HG02938 (cell line): ENCODE measurements around the gene MED12L.
"Not testable (repeated sequence)": the region's sequence is repeated elsewhere in the genome, so short reads cannot be mapped to it uniquely, and the experiment has no call there.

Source experiments
- ATAC-seq: cut with Tn5 transposase; IDR thresholded peaks from one replicate; pipeline ENCODE4 v1.9.1; 2021; ENCODE audit warnings: mild to moderate bottlenecking, moderate library complexity; ENCODE audit not compliant: unreplicated experiment

The MED12L gene

DNA sequence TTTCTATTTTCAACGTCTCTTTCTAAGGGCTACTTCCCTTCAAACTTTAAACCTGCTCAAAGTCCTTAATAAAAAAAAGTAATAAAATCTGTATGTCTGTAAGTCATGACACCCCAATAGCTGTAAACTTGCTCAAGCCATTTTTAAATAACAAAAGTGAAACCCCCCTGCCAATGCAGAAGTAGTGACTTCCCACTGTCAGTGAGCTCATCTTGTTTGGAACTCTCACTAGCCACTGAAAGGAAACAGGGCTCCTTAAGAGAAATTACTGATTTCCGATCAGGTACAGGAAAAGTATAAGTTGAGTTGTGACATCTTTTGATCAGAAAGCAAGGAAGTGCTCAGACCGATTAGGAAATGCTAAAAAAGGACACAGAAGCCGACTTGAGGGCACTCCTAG, 145.2 kb downstream of the MED12L start:
- ATAC-seq, result no peak

DNA sequence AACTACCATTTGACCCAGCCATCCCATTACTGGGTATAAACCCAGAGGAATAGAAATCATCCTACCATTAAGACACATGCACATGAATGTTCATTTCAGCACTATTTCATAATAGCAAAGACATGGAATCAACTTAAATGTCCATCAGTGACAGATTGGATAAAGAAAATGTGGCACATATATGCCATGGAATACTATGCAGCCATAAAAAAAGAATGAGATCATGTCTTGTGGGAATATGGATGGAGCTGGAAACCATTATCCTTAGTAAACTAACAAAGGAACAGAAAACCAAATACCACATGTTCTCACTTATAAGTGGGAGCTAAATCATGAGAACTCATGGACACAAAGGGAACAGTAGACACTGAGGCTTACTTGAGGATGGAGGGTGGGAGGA, 146.9 kb downstream of the MED12L start:
- ATAC-seq, result not testable (repeated sequence)

DNA sequence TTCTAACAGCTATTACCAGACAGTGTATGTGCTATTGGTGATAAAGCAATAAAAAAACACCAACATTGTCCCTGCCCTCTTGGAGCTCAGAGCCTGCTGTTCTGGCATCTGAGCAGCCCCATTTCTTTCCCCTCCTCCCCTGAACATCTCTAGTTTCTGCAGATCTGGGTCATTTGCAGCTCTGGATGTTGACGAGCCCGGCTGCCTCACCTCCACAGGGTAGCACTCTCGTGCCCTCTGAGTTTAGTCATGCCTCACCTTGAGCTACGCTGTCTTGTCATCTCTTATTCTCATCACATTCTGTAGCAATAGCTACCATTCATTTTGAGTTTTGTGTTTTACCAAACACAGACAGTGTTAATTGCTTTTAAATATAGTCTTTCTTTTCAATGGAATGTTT, 147.5 kb downstream of the MED12L start:
- no peak for ATAC-seq

DNA sequence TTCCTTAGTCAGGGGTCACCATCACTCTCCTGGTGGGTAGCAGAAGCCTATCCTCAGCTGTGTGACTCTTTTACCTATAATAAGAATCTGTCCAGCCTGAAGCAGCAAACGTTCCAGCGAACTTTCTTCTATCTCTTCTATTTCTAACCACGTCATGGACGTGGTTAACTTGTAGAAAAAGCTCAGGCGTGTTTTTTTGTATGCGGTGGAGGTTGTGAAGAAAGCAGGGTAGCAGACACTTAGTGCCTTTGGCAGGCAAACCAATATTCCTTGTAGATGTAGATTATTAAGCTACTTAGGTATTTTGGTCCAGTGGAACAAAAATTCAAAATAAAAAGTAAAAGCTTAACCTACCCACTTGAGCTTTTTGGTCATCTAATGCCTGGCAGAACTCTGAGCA, 149.4 kb downstream of the MED12L start:
- ATAC-seq, result no peak

DNA sequence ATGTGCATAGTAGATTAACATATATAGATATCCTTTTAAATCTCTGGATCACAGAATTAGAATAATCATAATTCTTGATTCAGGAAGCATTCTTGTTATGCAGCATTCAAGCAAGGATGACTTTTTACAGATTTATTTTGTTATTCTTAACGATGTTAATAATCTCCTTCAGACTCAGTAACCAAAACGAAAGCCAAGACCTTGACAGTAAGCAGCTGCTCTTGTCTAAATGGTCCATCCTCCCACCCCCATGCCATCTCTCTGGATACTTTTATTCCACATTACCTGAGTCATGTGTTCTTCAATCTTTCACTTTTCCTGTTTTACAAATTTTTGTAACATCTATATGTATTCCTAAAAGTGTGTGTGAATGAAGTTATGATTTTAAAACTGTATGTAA, 150.9 kb downstream of the MED12L start:
- ATAC-seq, result no peak

DNA sequence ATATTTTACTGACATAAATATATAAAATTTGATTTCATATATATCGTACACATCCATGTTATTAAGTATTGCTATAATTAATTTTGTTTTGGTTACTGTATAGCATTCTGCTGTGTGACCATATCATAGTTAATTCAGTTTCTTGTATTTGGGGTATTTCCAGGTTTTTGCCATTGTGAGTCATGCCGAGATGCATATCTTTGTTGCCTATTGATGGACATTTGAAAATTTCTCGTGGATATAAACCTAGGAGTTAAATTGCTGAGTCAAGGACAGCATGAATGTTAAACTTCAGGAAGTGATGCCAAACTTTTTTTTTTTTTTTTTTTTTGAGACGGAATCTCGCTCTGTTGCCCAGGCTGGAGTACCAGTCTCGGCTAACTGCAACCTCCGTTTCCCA, 151.3 kb downstream of the MED12L start:
- ATAC-seq, result no peak

DNA sequence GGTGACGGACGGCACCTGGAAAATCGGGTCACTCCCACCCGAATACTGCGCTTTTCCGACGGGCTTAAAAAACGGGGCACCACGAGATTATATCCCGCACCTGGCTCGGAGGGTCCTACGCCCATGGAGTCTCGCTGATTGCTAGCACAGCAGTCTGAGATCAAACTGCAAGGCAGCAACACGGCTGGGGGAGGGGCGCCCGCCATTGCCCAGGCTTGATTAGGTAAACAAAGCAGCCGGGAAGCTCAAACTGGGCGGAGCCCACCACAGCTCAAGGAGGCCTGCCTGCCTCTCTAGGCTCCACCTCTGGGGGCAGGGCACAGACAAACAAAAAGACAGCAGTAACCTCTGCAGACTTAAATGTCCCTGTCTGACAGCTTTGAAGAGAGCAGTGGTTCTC, 156.5 kb downstream of the MED12L start:
- ATAC-seq, result not testable (repeated sequence)

DNA sequence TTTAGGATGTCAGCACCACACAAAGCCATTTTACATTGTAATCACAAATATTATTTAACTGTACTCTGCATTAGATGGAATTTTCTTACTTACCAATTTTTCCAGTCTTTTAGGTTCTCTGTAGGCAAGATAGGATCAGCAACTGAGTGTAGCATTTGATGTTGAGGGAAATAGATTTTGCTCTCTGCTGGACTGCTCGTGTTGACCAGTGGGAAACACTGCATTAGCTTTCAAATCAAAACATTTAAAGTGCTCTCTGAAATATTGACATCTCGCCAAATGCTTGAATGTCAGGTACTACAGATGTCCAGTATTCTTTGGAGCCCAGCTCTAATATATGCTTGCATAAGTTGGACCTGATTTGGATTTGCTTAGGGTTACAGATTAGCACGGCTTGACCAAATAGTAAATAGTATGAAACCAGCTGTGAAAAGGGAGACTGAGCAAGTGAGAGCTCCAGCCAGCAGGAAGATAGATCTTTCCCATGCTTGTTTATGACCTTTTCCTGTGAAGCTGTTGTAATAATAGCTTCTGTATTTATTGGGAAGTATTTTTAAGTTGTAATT, 163.4 kb downstream of the MED12L start:
- no peak for ATAC-seq

DNA sequence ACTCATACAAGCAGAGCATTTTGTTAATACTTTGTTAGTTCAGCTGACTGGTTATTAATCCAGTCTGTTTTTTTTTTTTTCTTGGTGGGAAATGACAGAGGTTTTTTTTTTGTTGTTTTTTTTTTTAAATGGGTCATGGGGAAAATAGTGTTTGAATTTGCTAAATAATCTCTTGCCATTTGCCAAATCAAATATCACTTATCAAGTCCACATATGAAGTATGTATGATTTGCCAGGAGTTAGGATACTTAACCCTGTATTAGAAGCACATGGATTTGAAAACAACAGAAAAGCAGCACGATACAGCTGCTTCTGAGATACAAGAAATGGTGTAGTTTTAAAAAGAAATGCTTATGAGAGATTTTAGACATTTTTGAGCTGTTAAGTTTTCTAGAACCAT, 171.3 kb downstream of the MED12L start:
- ATAC-seq, result no peak

DNA sequence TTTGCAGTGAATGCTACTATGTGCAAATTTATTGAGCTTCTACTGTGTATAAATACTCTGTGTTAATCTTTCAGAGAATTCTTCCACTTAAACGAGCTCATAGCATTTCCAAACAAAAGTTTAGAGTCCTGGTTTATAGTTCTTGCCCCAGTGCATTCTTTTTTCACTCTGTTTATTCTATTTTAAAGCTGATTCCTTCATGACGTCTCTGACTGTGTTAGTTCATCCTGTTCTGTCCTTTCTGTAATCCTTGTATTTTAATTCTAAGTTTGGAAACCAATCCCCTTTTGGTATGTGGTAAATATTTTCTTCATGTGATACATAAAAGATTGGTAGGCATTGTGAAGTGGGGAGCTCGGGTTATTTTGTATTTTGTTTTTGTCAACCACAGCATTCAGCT, 174.2 kb downstream of the MED12L start:
- no peak for ATAC-seq

DNA sequence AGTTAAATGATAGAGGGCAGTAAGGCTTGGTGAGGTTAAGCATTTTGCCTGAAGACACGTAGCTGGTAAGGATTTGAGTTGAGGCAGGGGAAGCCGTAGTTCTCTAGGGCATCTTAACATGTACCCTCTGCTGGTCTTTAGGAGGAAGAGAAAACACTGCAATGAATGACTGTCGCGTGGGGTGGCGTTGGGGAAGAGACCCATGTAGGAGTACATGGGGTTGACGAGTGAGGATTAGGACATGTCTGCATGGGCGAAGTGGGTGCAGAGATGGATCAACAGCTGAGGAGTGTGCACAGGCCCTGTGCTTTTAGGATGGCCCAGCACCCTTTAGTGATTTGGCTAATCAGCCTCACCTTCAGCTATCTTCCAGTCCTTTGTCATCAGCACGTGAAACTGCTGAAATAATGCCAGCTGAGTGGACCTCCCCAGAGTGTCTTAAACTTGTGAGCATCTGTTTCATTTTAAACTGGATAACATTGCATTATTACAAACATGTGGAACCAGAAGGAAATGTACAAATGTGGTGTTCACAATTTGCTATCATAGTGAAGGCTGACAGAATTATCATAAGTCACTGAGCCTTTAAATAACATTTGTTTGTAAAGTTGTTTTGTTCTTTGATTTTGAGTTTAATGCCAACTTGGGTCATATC, 177.5 kb downstream of the MED12L start:
- no peak for ATAC-seq

DNA sequence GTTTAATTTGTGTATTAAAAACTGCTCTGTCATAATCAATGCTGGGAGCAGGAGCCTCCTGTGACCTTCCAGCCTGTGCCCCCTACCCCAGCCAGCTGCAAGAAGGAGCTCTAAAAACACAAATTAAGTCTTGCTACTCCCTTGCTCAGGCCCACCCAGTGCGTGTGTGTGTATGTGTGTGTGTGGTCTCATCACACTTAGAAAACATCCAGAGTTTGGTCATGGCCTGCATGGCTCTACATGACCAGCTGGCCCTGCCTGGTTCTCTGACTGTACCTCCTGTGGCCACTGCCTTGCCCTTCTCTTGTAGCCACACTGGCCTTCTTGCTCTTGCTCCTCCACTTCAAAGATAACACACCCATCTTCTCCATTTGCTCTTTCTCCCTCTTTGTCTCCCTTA, 179.1 kb downstream of the MED12L start:
- no peak for ATAC-seq

DNA sequence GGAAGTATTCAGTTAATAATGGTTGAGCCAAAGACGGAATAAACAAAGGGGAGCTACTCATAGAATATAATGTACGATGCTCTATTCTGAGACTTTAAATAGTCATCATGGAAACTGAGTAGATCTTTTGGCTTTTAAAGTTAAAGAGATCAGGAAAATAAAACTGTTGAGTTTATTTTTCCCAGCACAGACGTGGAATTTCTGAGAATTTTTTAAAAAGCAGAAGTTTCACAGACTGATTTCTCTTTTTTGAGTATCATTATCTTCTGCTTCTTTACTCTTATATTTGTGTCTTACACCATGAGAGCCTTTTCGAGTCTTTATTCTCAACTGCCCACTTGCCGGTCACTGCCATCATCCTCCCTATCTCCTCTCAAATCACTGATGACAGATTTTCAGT, 179.7 kb downstream of the MED12L start:
- ATAC-seq, result no peak

DNA sequence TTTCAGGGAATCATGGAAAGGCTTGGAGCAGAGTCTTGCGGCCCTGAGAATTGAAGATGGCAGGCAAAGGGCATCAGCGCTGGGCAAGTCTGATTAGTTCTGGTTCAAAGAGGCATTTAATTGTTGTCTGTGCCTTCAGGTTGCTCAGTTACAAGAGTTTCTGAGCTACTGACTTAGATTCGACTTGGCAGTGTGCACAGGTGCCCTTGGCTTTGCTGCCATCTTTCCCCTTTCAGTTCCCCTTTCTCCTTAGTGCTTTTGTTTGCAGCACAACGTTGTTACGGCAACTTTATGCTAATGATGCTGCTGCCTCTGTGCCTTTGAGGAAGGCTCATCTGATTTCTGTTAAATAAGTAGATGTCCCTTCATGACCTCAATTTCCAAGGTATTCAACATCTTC, 180.4 kb downstream of the MED12L start:
- ATAC-seq, result peak; percentile 95

DNA sequence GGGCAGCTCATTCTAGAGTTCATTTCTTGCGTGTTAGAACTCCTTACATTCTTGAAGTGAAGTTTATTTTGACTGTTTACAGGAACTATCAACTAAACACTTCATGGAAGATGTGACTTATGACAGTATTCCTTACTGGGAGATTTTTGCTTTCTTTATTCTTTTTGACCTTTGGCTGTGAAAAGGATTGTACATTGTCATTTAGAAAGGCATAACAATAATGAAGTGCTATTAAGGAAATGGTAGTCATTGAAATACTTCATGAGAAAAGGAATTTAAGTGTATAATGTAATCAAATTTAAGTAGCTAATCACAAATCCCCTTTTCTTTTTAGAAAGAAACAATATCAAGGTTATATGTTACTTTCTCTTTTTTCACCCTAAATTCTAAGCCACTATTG, 181.6 kb downstream of the MED12L start:
- no peak for ATAC-seq

DNA sequence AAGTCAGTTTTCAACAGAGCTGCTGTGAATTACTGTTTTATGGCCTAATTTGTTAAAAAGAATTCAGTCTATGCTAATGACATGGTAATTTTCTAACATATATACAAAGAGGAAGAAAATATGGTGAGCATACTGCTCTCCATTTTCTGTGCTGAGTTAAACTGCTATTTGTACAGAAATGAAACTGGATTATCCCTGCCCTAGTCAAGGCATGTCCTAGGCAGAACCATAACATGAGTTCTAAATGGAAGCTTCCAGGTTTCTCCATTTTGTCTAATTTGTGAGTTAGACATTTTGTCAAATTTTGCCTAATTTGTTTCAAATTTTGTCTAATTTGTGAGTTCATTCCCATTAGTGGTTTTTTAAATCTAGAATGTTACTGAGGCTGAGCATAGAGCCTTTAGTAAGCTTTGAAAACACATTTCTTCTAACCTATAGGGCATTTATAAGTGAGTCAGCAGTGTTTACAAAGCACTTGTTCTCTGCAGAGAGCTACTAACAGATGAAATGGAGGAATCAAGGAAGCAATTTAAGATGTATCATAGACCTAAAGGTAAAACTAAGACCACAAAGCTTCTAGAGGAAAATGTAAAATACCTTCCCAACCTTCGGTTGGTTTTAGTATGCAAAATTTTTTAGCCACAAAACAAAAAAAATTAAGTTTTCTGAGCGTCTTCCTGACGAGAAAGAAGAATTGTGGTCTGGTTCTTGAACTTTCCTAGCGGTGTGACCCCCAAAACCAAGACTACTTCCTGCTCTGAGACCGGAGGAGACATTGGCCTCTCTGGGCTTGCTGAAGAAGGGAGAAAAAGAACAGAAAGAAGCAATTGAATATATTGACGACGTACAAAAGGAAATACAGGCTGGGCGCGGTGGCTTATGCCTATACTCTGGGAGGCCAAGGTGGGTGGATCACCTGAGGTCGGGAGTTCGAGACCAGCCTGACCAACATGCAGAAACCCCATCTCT, 183.1 kb downstream of the MED12L start:
- ATAC-seq, result peak; percentile 45

DNA sequence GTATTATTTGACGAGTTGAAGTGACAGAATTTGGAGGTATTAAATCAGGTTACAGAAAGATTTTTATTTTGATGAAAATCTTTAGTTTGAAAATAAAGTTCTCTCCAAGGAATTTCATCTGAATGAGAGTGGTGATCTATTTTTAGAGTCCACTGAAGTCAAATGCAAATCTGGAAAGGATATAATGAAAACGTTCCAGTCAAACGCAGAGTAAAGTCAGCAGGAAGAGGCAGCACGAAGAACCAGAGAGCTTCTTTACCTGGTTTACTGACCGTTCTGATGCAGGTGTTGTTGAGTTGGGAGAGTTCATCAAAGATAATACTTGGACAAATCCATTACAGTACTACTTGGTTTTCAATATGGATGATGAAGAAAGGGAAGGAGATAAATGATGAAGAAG, 184.2 kb downstream of the MED12L start:
- ATAC-seq, result no peak

DNA sequence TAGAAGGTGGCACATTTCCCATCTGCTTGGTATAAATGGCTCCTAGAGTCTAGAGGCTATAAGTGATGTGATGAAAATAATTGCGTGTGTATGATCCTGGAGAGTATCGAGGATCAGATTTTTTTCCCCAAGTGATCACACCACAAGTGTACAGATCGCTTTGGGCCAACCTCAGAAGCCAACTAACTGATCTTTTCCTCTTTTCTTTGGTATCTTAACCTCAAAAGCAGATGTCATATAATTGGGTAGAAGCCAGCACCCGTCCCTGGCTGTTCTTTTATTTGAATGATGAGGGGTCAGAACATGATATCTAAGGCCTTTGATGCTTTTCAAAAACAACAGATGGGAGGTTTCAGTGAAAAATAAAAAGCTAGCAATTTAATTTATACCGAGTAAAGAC, 189.6 kb downstream of the MED12L start:
- ATAC-seq, result no peak

DNA sequence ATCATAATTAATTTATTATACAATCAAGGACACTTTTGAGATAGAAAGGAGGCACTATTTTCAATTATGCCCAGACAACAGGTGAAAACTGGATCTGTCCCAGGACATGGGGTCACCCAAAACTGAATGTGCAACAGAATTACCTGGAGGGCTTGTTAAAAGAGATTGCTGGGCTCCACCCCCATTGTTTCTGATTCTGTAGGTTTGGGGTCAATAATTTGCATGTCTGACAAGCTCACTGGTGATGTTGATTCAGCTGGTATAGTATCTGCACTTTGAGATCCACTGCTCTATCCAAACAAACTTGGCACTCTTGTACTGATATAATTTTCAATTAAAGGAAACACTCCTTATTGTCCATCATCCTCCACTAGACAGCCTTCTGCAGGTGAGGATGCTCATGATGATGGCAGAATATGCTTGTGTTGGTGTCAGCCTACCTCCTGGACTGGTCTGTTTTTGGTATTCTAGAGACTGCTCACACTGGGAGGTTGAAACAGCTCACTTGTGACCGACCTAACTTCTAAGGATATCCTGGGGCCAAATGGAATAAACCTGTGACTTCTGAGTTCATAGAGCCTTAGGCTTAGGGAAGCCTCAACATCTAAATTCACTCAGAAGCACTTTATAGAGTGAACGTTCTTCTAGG, 190.7 kb downstream of the MED12L start:
- peak; percentile 20 for ATAC-seq

DNA sequence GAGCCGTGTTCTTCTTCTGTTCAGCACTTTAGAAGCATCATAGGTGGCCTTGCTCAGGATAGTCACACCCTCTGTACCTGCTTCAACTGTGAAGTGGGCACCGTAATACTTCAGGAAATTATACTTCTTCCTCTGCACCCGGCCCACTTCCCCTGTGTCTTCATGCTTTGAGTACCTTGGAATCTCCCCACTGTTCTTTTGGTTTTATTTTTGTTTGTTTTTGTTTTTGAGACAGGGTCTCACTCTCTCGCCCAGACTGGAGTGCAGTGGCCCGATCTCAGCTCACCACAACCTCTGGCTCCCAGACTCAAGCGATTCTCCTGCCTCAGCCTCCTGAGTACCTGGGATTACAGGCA, 191.2 kb downstream of the MED12L start:
- peak; percentile 55 for ATAC-seq

DNA sequence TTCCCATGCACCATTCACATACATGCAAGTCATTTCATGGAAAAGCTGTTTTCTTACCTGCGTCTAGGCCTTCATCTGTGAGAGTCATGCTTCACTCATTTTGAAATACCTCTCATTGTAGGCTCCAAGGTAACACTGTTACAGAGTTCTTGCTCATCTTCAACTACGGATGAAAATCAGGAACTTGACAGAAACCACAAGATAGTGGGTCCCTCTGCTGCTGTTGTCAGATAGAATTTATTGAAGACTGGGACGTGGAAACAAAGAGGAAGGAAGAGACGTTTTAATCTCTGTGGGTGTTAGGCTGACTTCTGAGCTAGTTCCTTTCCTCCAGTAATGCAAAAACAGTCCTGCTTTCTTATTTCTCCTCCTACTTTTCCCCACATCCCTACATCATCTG, 192.8 kb downstream of the MED12L start, which contains the start of gene P2RY14:
P2RY14 (minus strand) TSS at position 313 of the 400 bp plus-strand sequence. CDS start 64,226 bp downstream, outside the sequence.
- ATAC-seq, result no peak
